GM19468 (cell line): ENCODE measurements around the gene CLDND1.
"Not testable (repeated sequence)": the region's sequence is repeated elsewhere in the genome, so short reads cannot be mapped to it uniquely, and the experiment has no call there.

Source experiments
- ATAC-seq: cut with Tn5 transposase; IDR thresholded peaks from one replicate; pipeline ENCODE4 v1.9.1; 2021; ENCODE audit warnings: mild to moderate bottlenecking, moderate library complexity, moderate number of reproducible peaks; ENCODE audit not compliant: unreplicated experiment; ENCODE audit errors: extremely low read depth

Gene CLDND1

DNA sequence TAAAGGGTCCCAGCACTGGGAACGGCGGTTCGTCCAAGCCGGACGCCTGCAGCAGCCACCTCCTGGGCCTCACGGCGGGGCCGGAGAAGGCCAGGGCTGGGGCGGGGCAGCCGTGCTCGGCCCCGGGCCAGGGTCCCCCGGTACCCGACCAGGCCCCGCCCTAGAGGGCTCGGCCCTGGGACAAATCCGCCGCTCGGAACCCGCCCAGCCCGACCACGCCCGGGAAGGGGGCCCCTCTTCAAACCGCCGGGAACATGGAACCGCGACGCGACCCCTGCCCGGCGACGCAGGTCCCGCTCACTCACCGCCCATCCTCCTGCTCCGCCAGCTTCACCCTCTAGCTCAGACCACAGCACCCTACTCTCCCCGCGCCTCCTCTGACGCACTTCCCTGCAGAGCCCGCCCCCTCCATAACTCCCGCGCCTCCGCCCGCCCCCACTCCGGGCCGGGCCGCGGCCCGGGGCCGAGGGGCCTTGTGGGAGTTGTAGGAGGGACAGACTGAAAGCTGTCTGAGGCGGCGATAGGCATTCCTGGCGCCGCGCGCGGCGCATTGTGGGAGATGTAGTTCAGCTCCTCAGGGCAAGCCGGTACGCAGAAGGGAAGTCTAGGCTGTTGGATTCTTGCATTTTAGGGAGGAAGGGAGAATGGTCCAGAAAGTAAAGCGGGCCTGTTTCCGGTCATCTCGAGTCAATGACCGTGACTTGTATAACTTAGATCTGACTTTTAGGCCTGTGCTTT is at the start of gene CLDND1:
Gene CLDND1, minus strand, starts transcription at position 359 of the 738 bp plus-strand sequence. CDS start 1,478 bp downstream, outside the sequence.
- peak; percentile 81 for ATAC-seq

DNA sequence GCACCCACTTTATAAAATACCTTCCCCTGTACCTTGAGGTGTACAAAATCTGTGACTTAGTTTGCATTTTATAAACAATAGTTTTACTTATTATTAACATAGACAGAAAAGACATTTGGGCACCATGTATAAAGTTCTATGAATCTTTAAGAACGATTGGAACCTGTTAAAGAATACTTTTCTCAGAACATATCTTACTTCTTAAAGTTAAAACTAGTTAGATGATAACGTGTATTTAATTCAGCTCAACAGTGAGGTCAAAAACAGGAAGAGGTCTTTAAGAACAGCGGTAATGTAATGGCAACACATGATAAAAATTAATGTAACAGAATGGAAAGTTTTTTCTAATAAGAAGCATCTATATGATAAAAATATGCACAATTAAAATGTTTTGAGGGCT is 45.7 kb upstream of the CLDND1 start:
- no peak for ATAC-seq

DNA sequence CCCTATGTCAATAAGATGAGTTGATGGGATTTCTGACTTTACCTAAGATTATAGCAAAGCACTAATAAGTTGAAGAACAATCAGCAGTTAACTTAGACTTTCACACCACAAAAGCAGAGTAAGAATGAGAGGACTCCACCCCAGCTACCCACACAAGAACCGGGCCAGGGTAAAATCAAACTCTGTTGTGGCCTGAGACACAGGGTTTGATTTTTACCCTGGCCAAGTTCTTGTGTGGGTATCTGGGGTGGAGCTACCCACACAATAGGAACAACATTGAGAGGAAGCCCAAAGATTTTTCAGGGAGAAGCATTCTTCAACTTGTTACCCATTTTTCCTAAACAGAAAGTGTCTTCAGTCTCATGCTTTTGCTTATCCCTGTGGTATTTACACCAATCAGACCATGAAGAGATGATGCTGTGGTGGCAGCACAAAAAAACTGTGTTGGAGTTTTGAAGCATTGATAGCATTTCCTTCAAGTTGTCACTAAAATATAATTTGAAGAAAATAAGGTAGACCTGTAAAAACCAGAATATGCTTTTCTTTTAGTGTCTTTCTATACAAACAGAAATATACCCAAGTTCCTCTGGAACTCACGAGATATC is 45.1 kb upstream of the CLDND1 start:
- no peak for ATAC-seq

DNA sequence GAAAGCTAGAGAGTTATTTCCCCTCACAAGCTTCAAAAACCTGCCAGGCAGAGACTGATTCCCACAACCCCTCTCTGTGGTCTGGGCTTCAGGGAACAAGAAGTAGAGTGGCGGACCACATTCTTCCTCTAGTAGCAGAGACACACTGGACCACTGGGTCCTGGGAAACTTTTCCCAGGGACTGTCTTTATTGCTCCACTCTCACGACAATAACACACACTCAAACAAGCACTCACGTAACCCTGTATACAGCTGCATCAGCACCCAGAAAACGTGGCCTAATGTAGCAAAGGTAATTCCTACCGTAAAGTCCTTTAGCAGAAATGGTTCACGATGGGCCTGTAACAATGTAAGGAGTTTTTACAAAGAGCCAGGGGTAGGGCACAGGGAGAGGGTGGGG is 43.1 kb upstream of the CLDND1 start:
- ATAC-seq: no peak

- no peak for ATAC-seq
These were observed 42.5 kb upstream of the CLDND1 start for GRCh38 chr3:98565237-98565643.

- no peak for ATAC-seq
These were observed 41.7 kb upstream of the CLDND1 start for GRCh38 chr3:98564282-98565005.

GRCh38 chr3:98563661-98564281 is 41.1 kb upstream of the CLDND1 start:
- ATAC-seq: peak; percentile 65

- ATAC-seq: no peak
These were observed 39.2 kb upstream of the CLDND1 start for GRCh38 chr3:98561727-98562521.

- no peak for ATAC-seq
These were observed 38.2 kb upstream of the CLDND1 start for GRCh38 chr3:98560911-98561310.

DNA sequence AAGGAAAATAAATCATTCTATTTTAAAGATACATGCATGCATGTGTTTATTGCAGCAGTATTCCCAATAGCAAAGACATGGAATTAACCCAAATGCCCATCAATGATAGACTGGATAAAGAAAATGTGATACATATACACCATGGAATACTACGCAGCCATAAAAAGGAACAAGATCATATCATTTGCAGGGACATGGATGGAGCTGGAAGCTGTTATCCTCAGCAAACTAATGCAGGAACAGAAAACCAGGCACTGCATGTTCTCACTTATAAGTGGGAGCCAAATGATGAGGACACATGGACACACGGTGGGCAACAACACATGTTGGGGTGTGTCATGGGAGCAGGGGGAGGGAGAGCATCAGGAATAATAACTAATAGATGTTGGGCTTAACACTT is 37.1 kb upstream of the CLDND1 start:
- not testable (repeated sequence) for ATAC-seq

GRCh38 chr3:98558100-98558827 is 35.6 kb upstream of the CLDND1 start:
- no peak for ATAC-seq

DNA sequence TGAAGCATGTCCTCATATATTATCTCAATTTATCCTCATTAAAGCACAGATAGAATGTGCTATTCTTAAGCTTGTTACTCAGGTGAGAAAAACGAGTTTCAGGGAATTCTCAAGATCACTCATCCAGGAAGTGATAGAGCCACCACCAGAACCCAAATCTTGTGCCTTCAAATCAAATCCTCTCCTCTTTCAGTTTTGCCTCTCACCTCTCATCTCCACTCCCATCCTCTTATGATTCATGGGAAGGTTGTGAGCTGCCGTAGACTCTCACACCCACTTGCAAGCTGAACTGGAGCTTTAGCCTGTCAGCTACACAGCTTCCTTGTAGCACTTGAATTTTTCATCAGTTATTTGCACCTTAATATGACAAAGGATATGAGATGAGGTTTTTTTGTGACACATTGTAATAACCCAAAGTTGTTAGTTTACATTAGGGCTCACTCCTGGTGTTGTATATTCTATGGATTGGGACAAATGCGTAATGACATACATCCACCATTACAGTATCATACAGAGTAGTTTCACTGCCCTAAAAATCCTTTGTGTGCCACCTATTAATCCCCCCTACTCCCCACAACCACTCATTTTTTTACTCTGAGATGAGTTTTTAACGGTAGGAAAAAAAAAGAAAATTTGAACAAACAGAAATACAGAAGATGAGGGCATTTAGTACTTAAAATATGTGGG is 34.8 kb upstream of the CLDND1 start:
- ATAC-seq: no peak

GRCh38 chr3:98556164-98557130 is 33.7 kb upstream of the CLDND1 start:
- peak; percentile 75 for ATAC-seq

- ATAC-seq: no peak
These were observed 32.3 kb upstream of the CLDND1 start for GRCh38 chr3:98555025-98555379.

GRCh38 chr3:98554580-98554979 is 31.9 kb upstream of the CLDND1 start:
- ATAC-seq: no peak

DNA sequence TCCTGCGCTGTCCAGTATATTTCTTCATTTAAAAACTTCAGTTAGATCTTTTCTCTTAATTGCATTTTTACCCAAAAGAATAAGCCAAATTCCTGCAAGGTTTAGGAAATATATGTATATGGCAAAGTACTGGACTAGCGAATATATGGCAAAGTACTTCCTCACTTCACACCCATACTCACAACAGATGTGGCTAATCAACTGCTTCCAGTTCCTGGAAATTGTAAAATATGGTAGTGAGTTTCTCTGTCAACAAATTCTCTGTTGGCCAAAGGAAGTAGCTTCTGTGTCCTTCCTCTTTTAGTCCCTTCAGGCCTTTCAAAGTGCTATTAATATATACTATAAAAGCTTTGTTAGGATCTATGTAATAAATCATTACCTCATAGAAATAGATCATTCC is 31.1 kb upstream of the CLDND1 start:
- no peak for ATAC-seq

DNA sequence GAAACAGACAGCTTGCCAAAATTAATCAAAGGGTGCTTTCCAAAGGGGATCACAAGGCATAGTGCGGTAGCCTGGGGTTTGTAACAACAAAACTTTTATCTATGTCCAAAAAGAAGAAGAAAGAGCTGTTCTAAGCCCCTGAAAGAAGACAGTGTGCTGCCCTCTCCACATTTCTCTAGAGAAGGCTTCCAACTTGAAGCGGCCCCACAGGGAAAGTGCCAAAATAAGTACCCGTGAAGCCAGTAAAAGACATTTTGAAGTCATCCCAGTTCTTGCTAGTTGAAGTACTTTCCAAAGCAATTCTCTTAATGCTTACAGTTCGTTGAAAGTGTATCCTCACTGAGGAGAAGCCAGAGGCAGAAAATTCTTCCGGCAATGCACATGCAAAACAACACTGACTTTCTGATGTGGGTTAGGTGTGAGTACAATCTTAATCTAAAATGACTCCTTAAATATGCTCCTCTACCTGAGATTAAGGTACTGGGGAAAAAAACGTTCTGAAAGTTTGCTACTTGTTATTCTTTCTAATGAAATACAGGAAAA is 30.4 kb upstream of the CLDND1 start:
- ATAC-seq: no peak
